PFSK-1 (cell line): ENCODE results near the gene PTOV1.

Source experiments
- FOXP2 ChIP-seq: optimal IDR thresholded peaks from 2 replicates; pipeline ENCODE3; 2011; ENCODE audit warnings: borderline replicate concordance, control low read depth, inconsistent platforms; ENCODE audit not compliant: insufficient read depth; ENCODE audit errors: extremely low read length, extremely low read depth
- POLR2AphosphoS5 ChIP-seq: IDR thresholded peaks from 2 replicates; pipeline ENCODE4 v1.6.1; 2012; ENCODE audit warnings: low read depth, mild to moderate bottlenecking, control low read depth, low read length, moderate library complexity
- SIN3A ChIP-seq: IDR thresholded peaks from 2 replicates; pipeline ENCODE4 v1.6.1; 2012; ENCODE audit warnings: mild to moderate bottlenecking, low read length, moderate library complexity, borderline replicate concordance; ENCODE audit not compliant: insufficient read depth
- TAF1 ChIP-seq: IDR thresholded peaks from 2 replicates; pipeline ENCODE4 v1.6.1; 2012; ENCODE audit warnings: low read length, control low read depth, borderline replicate concordance; ENCODE audit not compliant: insufficient read depth
- TF ChIP-seq, protein P1 (sequence below), 2 experiments: IDR thresholded peaks; 2 replicates each; pipeline versions ENCODE4 v1.6.1 to v1.8.0; 2011 to 2012; ENCODE audit warnings: low read depth in 2 of 2, low read length in 2 of 2, control low read depth in 1 of 2, inconsistent platforms in 1 of 2, mild to moderate bottlenecking in 1 of 2, moderate library complexity in 1 of 2; ENCODE audit not compliant: insufficient read depth in 1 of 2

The PTOV1 gene

GRCh38 chr19:49875857-49876421, 25.0 kb downstream of the PTOV1 start:
- TF ChIP-seq, protein P1, sequence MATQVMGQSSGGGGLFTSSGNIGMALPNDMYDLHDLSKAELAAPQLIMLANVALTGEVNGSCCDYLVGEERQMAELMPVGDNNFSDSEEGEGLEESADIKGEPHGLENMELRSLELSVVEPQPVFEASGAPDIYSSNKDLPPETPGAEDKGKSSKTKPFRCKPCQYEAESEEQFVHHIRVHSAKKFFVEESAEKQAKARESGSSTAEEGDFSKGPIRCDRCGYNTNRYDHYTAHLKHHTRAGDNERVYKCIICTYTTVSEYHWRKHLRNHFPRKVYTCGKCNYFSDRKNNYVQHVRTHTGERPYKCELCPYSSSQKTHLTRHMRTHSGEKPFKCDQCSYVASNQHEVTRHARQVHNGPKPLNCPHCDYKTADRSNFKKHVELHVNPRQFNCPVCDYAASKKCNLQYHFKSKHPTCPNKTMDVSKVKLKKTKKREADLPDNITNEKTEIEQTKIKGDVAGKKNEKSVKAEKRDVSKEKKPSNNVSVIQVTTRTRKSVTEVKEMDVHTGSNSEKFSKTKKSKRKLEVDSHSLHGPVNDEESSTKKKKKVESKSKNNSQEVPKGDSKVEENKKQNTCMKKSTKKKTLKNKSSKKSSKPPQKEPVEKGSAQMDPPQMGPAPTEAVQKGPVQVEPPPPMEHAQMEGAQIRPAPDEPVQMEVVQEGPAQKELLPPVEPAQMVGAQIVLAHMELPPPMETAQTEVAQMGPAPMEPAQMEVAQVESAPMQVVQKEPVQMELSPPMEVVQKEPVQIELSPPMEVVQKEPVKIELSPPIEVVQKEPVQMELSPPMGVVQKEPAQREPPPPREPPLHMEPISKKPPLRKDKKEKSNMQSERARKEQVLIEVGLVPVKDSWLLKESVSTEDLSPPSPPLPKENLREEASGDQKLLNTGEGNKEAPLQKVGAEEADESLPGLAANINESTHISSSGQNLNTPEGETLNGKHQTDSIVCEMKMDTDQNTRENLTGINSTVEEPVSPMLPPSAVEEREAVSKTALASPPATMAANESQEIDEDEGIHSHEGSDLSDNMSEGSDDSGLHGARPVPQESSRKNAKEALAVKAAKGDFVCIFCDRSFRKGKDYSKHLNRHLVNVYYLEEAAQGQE (IDR thresholded peaks at IDR 0.05; ENCODE audit: insufficient read depth in 1 of 2, low read depth in 2 of 2, low read length in 2 of 2), result no peak
- TF ChIP-seq SIN3A (no peak), FOXP2 (peak; percentile 24), TAF1 (no peak), POLR2AphosphoS5 (peak; percentile 72)

GRCh38 chr19:49876422-49877019, 25.6 kb downstream of the PTOV1 start:
- peak; percentile 72 for TF ChIP-seq POLR2AphosphoS5
- TF ChIP-seq TAF1, result peak; percentile 87
- peak; percentile 94 for TF ChIP-seq FOXP2
- no peak for TF ChIP-seq SIN3A
- TF ChIP-seq, protein P1 (IDR thresholded peaks at IDR 0.05; ENCODE audit: insufficient read depth in 1 of 2, low read depth in 2 of 2, low read length in 2 of 2), result no peak

- 0 out of 2 replicates have a peak, but pooled peaks have one; percentile 52 for TF ChIP-seq SIN3A
- peak; percentile 100 for TF ChIP-seq FOXP2
- no peak for TF ChIP-seq TAF1
Observed at GRCh38 chr19:49877020-49877878, 26.3 kb downstream of the PTOV1 start, which contains the start of the genes AKT1S1 and TBC1D17. AKT1S1 (minus strand) TSS chr19:49877355; CDS start chr19:49873295, 4,060 bp downstream. TBC1D17 (plus strand) TSS chr19:49877702; CDS start chr19:49877724, 22 bp downstream.

GRCh38 chr19:49877879-49878743, 27.2 kb downstream of the PTOV1 start:
- TF ChIP-seq SIN3A (no peak), POLR2AphosphoS5 (no peak), FOXP2 (peak; percentile 70)
- TF ChIP-seq, protein P1 (IDR thresholded peaks at IDR 0.05; ENCODE audit: insufficient read depth in 1 of 2, low read depth in 2 of 2, low read length in 2 of 2), result no peak

- TF ChIP-seq FOXP2 (no peak), TAF1 (no peak), SIN3A (no peak), POLR2AphosphoS5 (no peak)
- TF ChIP-seq, protein P1 (IDR thresholded peaks at IDR 0.05; ENCODE audit: insufficient read depth in 1 of 2, low read depth in 2 of 2, low read length in 2 of 2), result no peak
Observed at GRCh38 chr19:49878744-49879070, 27.7 kb downstream of the PTOV1 start.
